Erythroblast (primary cell): ENCODE results near the gene SIGLEC7.
A peak's percentile ranks its signal among the peaks of the same experiment; 100 is the strongest.
"Not testable (repeated sequence)": the region's sequence is repeated elsewhere in the genome, so short reads cannot be mapped to it uniquely, and the experiment has no call there.

Experiments used
- DNase-seq, 2 experiments: peaks; one replicate each; lab custom pipeline; 2025; lab: John Stamatoyannopoulos, UW
- GATA1 ChIP-seq: IDR thresholded peaks from 2 replicates; pipeline ENCODE4 v1.6.1; 2011; ENCODE audit warnings: low read depth, mild to moderate bottlenecking, control low read depth, low read length, moderate library complexity
- POLR2A ChIP-seq: IDR thresholded peaks from 2 replicates; pipeline ENCODE4 v1.6.1; 2011; ENCODE audit warnings: mild to moderate bottlenecking, low read length

SIGLEC7 gene

GRCh38 chr19:51139299-51140014 is 2.6 kb upstream of the SIGLEC7 start:
- no peak for DNase-seq
- TF ChIP-seq POLR2A (no peak), GATA1 (no peak)

GRCh38 chr19:51140441-51140840 is 1.7 kb upstream of the SIGLEC7 start:
- TF ChIP-seq POLR2A: no peak
- no peak for TF ChIP-seq GATA1
- DNase-seq: no peak

- no peak for DNase-seq
- no peak for TF ChIP-seq POLR2A
- no peak for TF ChIP-seq GATA1
These were observed 920 bp upstream of the SIGLEC7 start for GRCh38 chr19:51141181-51141580.

- not testable (repeated sequence) for DNase-seq
These were observed 841 bp downstream of the SIGLEC7 start for GRCh38 chr19:51142809-51143475.

GRCh38 chr19:51143486-51143885 is 1.4 kb downstream of the SIGLEC7 start:
- TF ChIP-seq GATA1: no peak
- no peak for TF ChIP-seq POLR2A
- no peak for DNase-seq

GRCh38 chr19:51144482-51145045 is 2.5 kb downstream of the SIGLEC7 start:
- TF ChIP-seq GATA1 (no peak), POLR2A (no peak)
- no peak for DNase-seq

GRCh38 chr19:51145916-51146493 is 3.9 kb downstream of the SIGLEC7 start:
- DNase-seq: no peak
- no peak for TF ChIP-seq POLR2A
- TF ChIP-seq GATA1: no peak

- DNase-seq: no peak
- TF ChIP-seq POLR2A (no peak), GATA1 (no peak)
These were observed 4.7 kb downstream of the SIGLEC7 start for GRCh38 chr19:51146751-51147150.

GRCh38 chr19:51147663-51148062 is 5.6 kb downstream of the SIGLEC7 start:
- peak; percentile 21 to 55 for DNase-seq
- TF ChIP-seq GATA1: no peak
- no peak for TF ChIP-seq POLR2A

GRCh38 chr19:51148580-51148979 is 6.5 kb downstream of the SIGLEC7 start:
- no peak for TF ChIP-seq POLR2A
- TF ChIP-seq GATA1: no peak
- DNase-seq: no peak

- no peak for DNase-seq
- TF ChIP-seq POLR2A (no peak), GATA1 (no peak)
These were observed 8.5 kb downstream of the SIGLEC7 start for GRCh38 chr19:51150627-51151026.

- no peak for DNase-seq
- TF ChIP-seq POLR2A: no peak
- TF ChIP-seq GATA1: no peak
These were observed 14.6 kb downstream of the SIGLEC7 start for GRCh38 chr19:51156710-51157109.

- no peak for DNase-seq
- TF ChIP-seq GATA1 (no peak), POLR2A (no peak)
These were observed 15.2 kb downstream of the SIGLEC7 start for GRCh38 chr19:51157265-51157664.
